CD4-positive, alpha-beta T cell treated with Interferon alpha-2 for 1 hour (primary cell): ENCODE results near the gene GALNT6.
"Not testable (repeated sequence)": the region's sequence is repeated elsewhere in the genome, so short reads cannot be mapped to it uniquely, and the experiment has no call there.

Experiments used
- DNase-seq, 2 donors: peaks; one replicate each; pipeline ENCODE4 v3.0.0-alpha.2; 2020 to 2022

The GALNT6 gene

DNA sequence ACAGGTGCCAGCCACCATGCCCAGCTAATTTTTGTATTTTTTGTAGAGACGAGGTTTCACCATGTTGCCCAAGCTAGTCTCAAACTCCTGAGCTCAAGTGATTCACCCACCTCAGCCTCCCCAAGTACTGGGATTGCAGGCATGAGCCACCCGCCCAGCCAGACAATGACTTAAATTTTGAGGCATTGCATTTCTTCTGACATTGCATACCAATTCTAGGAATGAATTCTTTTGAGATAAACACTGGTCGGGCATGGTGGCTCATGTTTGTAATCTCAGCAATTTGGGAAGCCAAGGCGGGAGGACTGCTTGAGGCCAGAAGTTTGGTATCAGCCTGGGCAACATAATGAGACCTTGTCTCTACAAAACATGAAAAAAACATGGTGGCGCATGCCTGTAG lies 42.2 kb downstream of the GALNT6 start:
- DNase-seq = no peak

- no peak for DNase-seq
These were observed 43.1 kb downstream of the GALNT6 start for GRCh38 chr12:51348116-51348515.

- DNase-seq = no peak
These were observed 44.6 kb downstream of the GALNT6 start, which contains the start of gene CELA1 for GRCh38 chr12:51346581-51346980. TSS of gene CELA1 (minus strand) at chr12:51346679. CDS start at chr12:51346638, 41 bp downstream.

DNA sequence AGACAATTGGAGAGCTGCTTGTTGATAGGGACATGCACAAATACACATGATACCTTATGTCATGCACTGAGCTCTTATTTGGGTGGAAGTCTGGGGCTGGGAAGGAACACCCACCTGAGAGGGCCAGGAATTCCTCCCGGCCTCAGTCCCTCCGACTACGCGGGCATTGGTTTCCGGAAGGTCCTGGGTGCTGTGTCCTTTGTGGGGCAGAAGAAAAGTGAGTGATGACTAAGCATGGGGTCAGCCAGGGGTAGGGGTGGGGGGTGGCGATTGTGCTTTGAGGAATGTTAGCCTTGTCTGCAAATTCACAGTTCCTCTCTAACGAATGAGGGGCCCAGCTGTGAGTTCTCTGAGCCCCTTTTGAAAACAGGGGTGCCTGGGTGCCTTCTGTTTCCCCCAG lies 45.5 kb downstream of the GALNT6 start:
- no peak for DNase-seq

DNA sequence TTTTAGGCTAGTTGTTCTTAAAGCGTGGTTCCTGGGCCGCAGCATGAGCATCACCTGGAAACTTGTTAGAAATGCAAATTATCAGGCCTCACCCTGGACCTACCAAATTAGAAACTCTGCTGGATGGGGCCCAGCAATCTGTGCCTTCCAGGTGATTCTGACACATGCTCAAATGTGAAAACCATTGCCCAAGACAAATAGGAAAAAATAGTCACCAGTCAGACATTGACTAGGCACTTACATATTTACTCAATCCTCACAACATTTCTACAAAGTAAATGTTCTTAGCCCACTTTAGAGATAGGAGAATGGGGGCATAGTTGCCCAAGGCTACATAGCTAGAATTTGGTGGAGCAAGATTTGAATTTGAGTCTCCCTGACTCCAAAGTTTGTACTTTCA lies 48.0 kb downstream of the GALNT6 start:
- DNase-seq = no peak

GRCh38 chr12:51342416-51342815 lies 48.8 kb downstream of the GALNT6 start:
- DNase-seq = no peak

DNA sequence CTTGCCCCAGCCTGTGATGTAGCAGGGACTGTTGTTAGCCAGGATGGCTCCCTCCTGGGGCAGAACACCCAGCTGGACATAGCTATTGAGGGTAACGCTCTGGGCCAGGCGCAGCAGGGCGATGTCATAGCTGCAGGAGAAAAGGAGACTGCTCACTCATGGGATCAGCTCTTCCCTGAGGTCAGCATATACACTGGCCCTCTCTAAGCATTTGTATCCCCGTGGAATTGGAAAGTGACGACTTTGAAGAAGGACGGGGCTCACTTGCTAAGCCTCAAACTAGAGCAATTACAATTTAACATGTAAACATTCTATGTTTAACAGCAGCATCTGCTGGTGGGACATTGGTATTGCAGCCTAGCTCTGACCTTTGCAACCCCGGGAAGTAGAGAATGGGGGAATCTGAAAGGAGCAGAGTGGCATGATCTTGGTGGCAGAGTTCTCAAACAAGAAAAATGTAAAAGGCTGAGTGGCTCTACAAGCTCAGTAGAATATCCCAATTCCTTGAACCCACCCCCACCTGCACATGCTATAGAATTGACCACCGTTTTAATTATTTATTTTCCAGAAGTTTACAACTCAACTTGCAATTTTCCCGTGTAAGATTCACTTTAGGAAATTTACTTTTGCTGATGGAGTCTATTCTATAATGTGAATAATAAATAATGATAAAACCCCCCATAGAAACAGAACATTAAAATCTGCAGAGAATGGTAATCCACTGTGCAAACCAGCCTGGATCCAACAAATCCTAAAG lies 49.8 kb downstream of the GALNT6 start:
- DNase-seq = peak; percentile 72 to 85

DNA sequence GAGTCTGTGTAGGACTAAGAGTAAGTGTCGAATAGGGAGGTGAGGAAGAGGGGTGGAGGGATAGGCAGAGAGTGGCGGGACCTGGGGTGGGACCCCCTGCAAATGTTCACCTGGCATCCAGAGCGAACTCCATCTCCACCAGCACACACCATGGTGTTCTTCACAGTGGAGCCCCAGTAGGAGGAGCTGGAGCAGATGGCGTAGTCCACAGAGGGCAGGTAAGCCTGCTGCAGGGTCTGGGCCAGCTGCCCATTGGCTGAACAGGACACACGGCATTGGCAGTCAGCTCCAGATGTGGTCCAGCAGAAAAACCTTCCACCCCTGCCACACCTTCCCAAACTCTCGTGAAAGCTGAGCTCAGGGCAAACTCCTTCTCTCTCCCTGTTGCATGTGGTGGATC lies 51.5 kb downstream of the GALNT6 start:
- DNase-seq = no peak

DNA sequence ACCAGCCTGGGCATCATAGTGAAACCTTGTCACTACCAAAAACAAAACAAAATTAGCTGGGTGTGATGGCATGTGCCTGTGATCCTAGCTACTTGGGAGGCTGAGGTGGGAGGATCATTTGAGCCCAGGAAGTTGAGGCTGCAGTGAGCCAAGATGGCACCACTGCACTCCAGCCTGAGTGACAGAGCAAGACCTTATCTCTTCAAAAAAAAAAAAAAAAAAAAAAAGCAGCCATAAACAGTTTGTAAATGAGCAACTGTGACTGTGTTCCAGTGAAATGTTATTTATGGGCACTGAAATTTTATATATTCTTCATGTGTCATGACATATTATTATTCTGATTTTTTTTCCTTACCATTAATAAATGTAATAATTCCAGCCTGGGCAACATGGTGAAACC lies 53.9 kb downstream of the GALNT6 start:
- DNase-seq = not testable (repeated sequence)

DNA sequence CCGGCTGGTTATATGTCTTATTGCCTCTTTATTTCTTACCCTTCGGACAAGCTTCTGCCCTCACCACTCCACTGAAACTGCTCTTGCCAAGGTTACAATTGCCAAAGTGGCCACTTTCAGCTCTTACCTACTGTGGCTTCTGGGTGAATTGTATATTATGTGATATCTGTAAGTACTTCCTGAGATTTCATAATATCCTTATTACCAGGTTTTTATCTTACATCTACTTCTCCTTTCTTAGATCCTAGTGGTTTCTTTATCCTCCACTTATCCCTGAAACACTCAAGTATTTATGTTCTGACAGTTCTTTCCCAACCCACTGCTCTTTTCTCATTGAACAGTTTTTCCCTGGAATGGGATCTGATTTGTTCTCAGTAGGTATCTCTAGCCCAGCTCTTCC lies 55.3 kb downstream of the GALNT6 start:
- DNase-seq = no peak

DNA sequence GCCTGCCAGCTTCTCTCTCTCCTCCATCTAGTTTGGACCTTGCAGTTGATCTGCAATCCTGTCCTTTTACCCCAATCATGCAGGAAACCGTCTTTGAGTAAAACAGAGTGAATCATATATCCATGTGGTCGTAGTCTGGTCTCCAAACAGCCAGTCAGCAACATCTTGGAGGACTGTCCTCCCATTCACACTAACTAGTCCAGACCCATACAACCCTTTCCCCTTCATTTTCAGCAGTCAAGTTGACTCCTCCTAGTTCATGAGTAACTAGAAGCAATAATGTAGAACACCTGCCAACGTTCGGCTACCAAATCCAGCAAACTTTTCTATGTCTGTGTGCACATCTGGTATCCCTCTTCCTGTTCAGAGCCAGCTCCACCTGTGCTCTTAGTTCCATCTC lies 56.4 kb downstream of the GALNT6 start:
- DNase-seq = no peak

- no peak for DNase-seq
These were observed 57.7 kb downstream of the GALNT6 start for GRCh38 chr12:51333536-51333935.

DNA sequence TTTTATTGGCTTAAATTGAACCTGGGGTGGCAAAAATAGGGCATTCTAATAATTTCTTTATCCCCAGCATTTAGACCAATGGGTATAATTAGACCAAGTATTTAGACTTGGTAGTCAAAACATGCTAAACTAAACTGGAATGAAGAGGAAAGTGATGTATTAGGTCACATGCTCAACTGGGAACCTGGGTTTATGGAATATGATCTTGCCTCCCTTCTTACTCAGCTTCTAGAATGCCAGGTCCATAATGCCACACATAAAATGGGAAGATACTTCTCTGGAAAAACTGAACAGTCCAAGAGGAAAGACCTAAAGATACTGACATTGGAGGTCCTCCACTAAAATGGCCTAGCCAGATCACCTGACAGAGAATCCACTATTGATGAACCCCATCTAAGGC lies 61.0 kb downstream of the GALNT6 start:
- no peak for DNase-seq

GRCh38 chr12:51329742-51330141 lies 61.5 kb downstream of the GALNT6 start:
- DNase-seq = peak in 1 of 2 donors; percentile 16

DNA sequence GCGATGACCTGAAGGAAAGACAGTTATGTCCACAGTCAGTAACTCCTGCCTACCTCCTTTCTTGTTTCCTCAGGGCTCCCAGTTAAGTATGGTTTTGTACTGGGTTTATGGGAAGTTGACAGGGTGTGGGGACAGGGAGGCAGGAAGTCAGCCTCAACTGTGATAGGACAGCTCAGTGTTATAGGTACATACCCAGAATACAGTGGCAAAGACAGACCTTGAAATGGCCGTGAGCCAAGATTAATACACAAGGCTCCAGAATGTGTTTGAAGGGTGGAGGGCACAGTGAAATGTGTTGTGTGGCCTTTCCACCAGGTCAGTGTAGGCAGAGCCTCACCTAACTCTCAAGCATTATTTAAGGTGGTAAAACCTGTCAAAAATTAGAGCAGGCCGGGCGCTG lies 62.6 kb downstream of the GALNT6 start:
- no peak for DNase-seq

DNA sequence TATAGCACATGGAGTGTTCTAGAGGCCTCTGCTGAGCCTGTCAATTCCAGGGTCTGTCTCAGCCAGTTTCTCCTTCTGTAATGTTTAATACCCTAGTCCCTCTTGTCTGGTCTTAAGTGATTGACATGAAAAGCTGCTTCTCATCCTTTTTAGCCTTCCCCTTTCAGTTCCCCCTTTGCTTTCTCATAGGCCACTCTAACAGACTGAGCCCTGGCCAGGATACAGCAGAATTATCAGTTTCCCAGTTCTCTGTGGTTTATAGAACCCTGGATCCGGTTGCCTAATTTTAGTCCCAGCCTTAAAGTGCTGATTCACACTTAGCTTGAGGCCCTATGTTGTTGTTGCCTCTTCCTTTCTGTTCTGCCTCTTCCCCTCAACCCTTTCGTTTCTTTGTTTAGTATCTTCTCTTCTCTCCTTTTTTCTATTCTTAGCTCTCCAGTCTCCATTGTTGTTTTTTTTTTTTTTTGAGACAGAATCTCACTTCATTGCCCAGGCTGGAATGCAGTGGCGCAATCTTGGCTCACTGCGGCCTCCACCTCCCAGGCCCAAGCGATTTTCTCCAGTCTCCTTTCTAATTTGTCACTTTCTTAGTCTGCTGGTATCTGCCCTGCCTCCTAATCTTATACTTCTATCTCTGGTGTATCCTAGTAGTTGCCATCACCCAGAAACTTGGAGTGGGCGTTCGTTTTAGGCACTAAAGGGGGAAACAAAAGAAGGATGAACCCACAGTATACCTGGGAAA lies 64.3 kb downstream of the GALNT6 start:
- DNase-seq = peak; percentile 28 to 39

DNA sequence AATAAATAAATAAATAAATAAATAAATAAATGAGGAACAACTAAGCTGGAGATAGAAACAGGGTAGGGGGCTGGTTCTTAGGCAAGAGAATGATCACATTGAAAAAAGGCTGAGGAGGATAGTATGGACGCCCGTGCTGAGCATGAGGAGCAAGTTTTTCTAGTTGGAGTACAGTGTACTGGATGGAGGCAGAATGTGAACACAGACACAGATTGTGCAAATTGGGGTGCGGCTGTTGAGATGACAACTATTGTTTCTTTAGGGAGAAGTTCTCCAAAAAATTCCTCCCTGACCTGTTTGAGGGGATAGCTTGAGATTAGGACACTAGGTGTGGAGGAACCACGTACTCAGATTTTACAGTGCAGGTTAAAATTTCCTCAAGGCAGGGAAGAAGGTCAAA lies 66.3 kb downstream of the GALNT6 start:
- DNase-seq = no peak

GRCh38 chr12:51323966-51324895 lies 67.0 kb downstream of the GALNT6 start, which contains the start of gene BIN2:
TSS of gene BIN2 (minus strand) at chr12:51324174. CDS start at chr12:51324102, 72 bp downstream.
- DNase-seq = peak; percentile 78

GRCh38 chr12:51323317-51323960 lies 67.8 kb downstream of the GALNT6 start:
- peak; percentile 72 to 79 for DNase-seq

- DNase-seq = peak in 1 of 2 donors; percentile 32
These were observed 68.8 kb downstream of the GALNT6 start for GRCh38 chr12:51322452-51322851.

- no peak for DNase-seq
These were observed 69.3 kb downstream of the GALNT6 start for GRCh38 chr12:51321882-51322281.

GRCh38 chr12:51320695-51321320 lies 70.4 kb downstream of the GALNT6 start:
- DNase-seq = peak in 1 of 2 donors; percentile 46
